HCT116 (cell line): ENCODE measurements around the gene FKBP14. TPM values are rescaled to one million over a fixed set of nuclear protein-coding genes. Genes with fewer than 3 reads are reported as not detected.

Source experiments
- ATAC-seq: fragments of 200-7000 bp; cut with Tn5 transposase; 2 replicates; pipeline ENCODE4 v1.9.1; 2020; ENCODE audit warnings: mild to moderate bottlenecking, moderate library complexity
- BruUV-seq: library from RNA; stranded (reverse); fragments of 400-500 nt; replicated peaks from 2 replicates; lab custom pipeline; 2021; lab: Mats Ljungman, UMichigan
- CTCF ChIA-PET: fragments of 300-600 bp; sonication (Branson Sonifier 250); formaldehyde crosslinking; loops from one replicate; lab custom pipeline; 2021; ENCODE audit warnings: antibody characterized with exemption; lab: Charles Lee
- POLR2A ChIA-PET: fragments of 300-600, 350-600 bp; sonication (Branson Sonifier 250); formaldehyde crosslinking; loops from one replicate; lab custom pipeline; 2021; ENCODE audit warnings: antibody characterized with exemption; lab: Charles Lee
- RAD21 ChIA-PET, 2 experiments: fragments of 300-600 bp; sonication (Branson Sonifier 250); formaldehyde crosslinking; loops; one replicate each; lab custom pipeline; 2023; ENCODE audit warnings: low total read pairs in 2 of 2; ENCODE audit not compliant: uncharacterized antibody in 2 of 2, unreplicated experiment in 2 of 2, low non-redundant PET in 1 of 2; lab: Charles Lee
- DNase-seq: peaks from one replicate; pipeline ENCODE4 v3.0.0-alpha.2; 2010; ENCODE audit warnings: low read depth, low spot score
- H2AFZ ChIP-seq: fragments of 200-600 bp; shearing (Covaris generic), sonication (generic); 2 replicates; pipeline ENCODE4 v1.6.1; 2017; ENCODE audit warnings: low read depth, mixed run types, mixed read lengths, antibody characterized with exemption, low read length; ENCODE audit not compliant: poor library complexity, severe bottlenecking
- H3K27ac ChIP-seq: 2 replicates; pipeline ENCODE4 v1.5.1; 2012; ENCODE audit warnings: low read depth, low read length
- H3K27me3 ChIP-seq: fragments of 200-600 bp; sonication (generic); 2 replicates; pipeline ENCODE4 v1.6.1; 2016; ENCODE audit warnings: mixed run types, low read length, mixed read lengths; ENCODE audit not compliant: insufficient read depth
- H3K36me3 ChIP-seq, 2 experiments: fragments of 200-500 bp in 1 of 2; fragments of 200-600 bp in 1 of 2; sonication (Bioruptor generic) in 1 of 2; sonication (generic) in 1 of 2; 2 replicates each; pipeline versions ENCODE4 v1.5.1 to v1.6.1; 2014 to 2016; ENCODE audit warnings: low read length in 2 of 2, inconsistent platforms in 1 of 2, mixed read lengths in 1 of 2, mixed run types in 1 of 2; ENCODE audit not compliant: insufficient read depth in 2 of 2, control insufficient read depth in 1 of 2
- H3K4me1 ChIP-seq, 2 experiments: fragments of 200-600 bp in 1 of 2; sonication (generic) in 1 of 2; 2 replicates each; pipeline versions ENCODE4 v1.5.1 to v1.6.1; 2012 to 2017; ENCODE audit warnings: low read length in 2 of 2, inconsistent platforms in 1 of 2, mild to moderate bottlenecking in 1 of 2, mixed read lengths in 1 of 2, mixed run types in 1 of 2, moderate library complexity in 1 of 2; ENCODE audit not compliant: insufficient read depth in 2 of 2, control insufficient read depth in 1 of 2
- H3K4me2 ChIP-seq: fragments of 200-600 bp; sonication (generic); 2 replicates; pipeline ENCODE4 v1.6.1; 2017; ENCODE audit warnings: mixed run types, low read length, mixed read lengths
- H3K4me3 ChIP-seq, 2 experiments: fragments of 200-600 bp in 1 of 2; sonication (generic) in 1 of 2; replicated peaks in 1 of 2; 2 replicates each; pipeline ENCODE4 v1.5.1; 2011 to 2016; ENCODE audit warnings: low read length in 2 of 2, control low read depth in 1 of 2, low read depth in 1 of 2, mild to moderate bottlenecking in 1 of 2, mixed read lengths in 1 of 2, mixed run types in 1 of 2
- H3K79me2 ChIP-seq: fragments of 200-600 bp; sonication (generic); 2 replicates; pipeline ENCODE4 v1.6.1; 2017; ENCODE audit warnings: mild to moderate bottlenecking, mixed run types, low read length, moderate library complexity, mixed read lengths; ENCODE audit not compliant: insufficient read depth
- H3K9ac ChIP-seq: fragments of 200-600 bp; sonication (generic); 2 replicates; pipeline ENCODE4 v1.6.1; 2016; ENCODE audit warnings: low read length, mixed read lengths
- H3K9me2 ChIP-seq: fragments of 200-600 bp; sonication (generic), shearing (Covaris generic); 2 replicates; pipeline ENCODE4 v1.6.1; 2017; ENCODE audit warnings: mixed run types, mild to moderate bottlenecking, moderate library complexity; ENCODE audit not compliant: insufficient read depth
- H3K9me3 ChIP-seq, 2 experiments: fragments of 200-500 bp in 1 of 2; fragments of 200-600 bp in 1 of 2; sonication (Bioruptor generic) in 1 of 2; sonication (generic) in 1 of 2; 2 replicates each; pipeline ENCODE4 v1.6.1; 2014 to 2017; ENCODE audit warnings: low read length in 2 of 2, mixed read lengths in 2 of 2, inconsistent platforms in 1 of 2, low read depth in 1 of 2, mild to moderate bottlenecking in 1 of 2, mixed run types in 1 of 2, moderate library complexity in 1 of 2; ENCODE audit not compliant: control insufficient read depth in 1 of 2, insufficient read depth in 1 of 2
- H4K20me1 ChIP-seq: fragments of 200-600 bp; sonication (generic), shearing (Covaris generic); 2 replicates; pipeline ENCODE4 v1.6.1; 2017; ENCODE audit warnings: mixed run types, mild to moderate bottlenecking, moderate library complexity; ENCODE audit not compliant: insufficient read depth
- EGR1 ChIP-seq: IDR thresholded peaks from 2 replicates; pipeline ENCODE4 v1.6.1; 2012; ENCODE audit warnings: low read depth
- JUND ChIP-seq: IDR thresholded peaks from 2 replicates; pipeline ENCODE4 v1.6.1; 2012
- MAX ChIP-seq: IDR thresholded peaks from 2 replicates; pipeline ENCODE4 v1.6.1; 2012
- POLR2A ChIP-seq: IDR thresholded peaks from 2 replicates; pipeline ENCODE4 v1.7.0; 2011; ENCODE audit warnings: borderline replicate concordance; ENCODE audit not compliant: insufficient read depth, insufficient read length; ENCODE audit errors: extremely low read depth
- SP1 ChIP-seq: IDR thresholded peaks from 2 replicates; pipeline ENCODE4 v1.6.1; 2012; ENCODE audit warnings: low read depth
- YY1 ChIP-seq: IDR thresholded peaks from 2 replicates; pipeline ENCODE4 v1.6.1; 2011; ENCODE audit warnings: low read length, low read depth, moderate library complexity, mild to moderate bottlenecking; ENCODE audit not compliant: insufficient replicate concordance; ENCODE audit errors: extremely low read depth
- ZNF274 ChIP-seq: fragments of 200-500 bp; sonication (Bioruptor generic); IDR thresholded peaks from 2 replicates; pipeline ENCODE4 v1.6.1; 2014; ENCODE audit warnings: mild to moderate bottlenecking, low read depth, low read length, inconsistent platforms
- intact Hi-C: fragments of 100-400 bp; cut with micrococcal nuclease; formaldehyde crosslinking; loops from 2 replicates; pipeline ENCODE4 v1.10.0; 2022
- total RNA-seq: library from RNA; stranded (reverse); gene quantifications from one replicate; pipeline ENCODE4 v1.2.1, GENCODE V29; 2021; ENCODE audit not compliant: unreplicated experiment

The FKBP14 gene
- total RNA-seq, 1 experiment from 2014 or later = 13.6 TPM

- H3K9me2 ChIP-seq = no peaks in the 10 kb centered on the region
- ChIA-PET RAD21 (no interaction called here), CTCF (no interaction called here), POLR2A (no interaction called here)
- no peaks in the 10 kb centered on the region for H3K27me3 ChIP-seq
- H3K79me2 ChIP-seq = no peaks in the 10 kb centered on the region
- ATAC-seq (no peak), DNase-seq (no peak)
- H2AFZ ChIP-seq = no peak overlapping the region
- H3K36me3 ChIP-seq = peaks cover 0 to 13% of the 10 kb centered on the region in 2 experiments; a peak in 1 of 4 replicates
- no peak overlapping the region for H3K27ac ChIP-seq
- H3K4me1 ChIP-seq = no peaks in the 10 kb centered on the region
- intact Hi-C loops = no loop called here
- TF ChIP-seq ZNF274 (no peak), SP1 (no peak), YY1 (no peak)
- no peaks in the 10 kb centered on the region for H3K9me3 ChIP-seq
- no peaks in the 10 kb centered on the region for H4K20me1 ChIP-seq
- no peak overlapping the region for H3K9ac ChIP-seq
- no peak overlapping the region for H3K4me2 ChIP-seq
- no peak overlapping the region for H3K4me3 ChIP-seq
- BruUV-seq = no TSS peak
Measured at GRCh38 chr7:30047124-30047523, 20.6 kb upstream of the FKBP14 start.

- POLR2A ChIA-PET = no interaction called here
- TF ChIP-seq MAX (no peak), JUND (no peak), EGR1 (no peak), POLR2A (no peak)
- Histone ChIP-seq H3K9ac (no peak overlapping the region), H3K27ac (no peak overlapping the region), H3K9me2 (no peaks in the 10 kb centered on the region), H4K20me1 (no peaks in the 10 kb centered on the region), H3K4me3 (no peak overlapping the region), H2AFZ (no peak overlapping the region), H3K9me3 (no peaks in the 10 kb centered on the region), H3K27me3 (no peaks in the 10 kb centered on the region), H3K4me2 (no peak overlapping the region), H3K36me3 (peaks cover 0 to 13% of the 10 kb centered on the region in 2 experiments; a peak in 1 of 4 replicates), H3K4me1 (no peaks in the 10 kb centered on the region), H3K79me2 (no peaks in the 10 kb centered on the region)
- no TSS peak for BruUV-seq
- RAD21 ChIA-PET = no interaction called here
- DNase-seq (no peak), ATAC-seq (no peak)
- CTCF ChIA-PET = no interaction called here
- intact Hi-C loops = no loop called here
Measured at GRCh38 chr7:30046127-30046770, 19.7 kb upstream of the FKBP14 start.
